Measurements from ENCODE around the gene SYNDIG1L.

Gene SYNDIG1L

GRCh38 chr14:74417611-74418010 is 8.4 kb downstream of the SYNDIG1L start:
- TF ChIP-seq GATA2 (IDR thresholded peaks at IDR 0.05; ENCODE audit: low read depth, low read length) (no peak), GATA3 (IDR thresholded peaks at IDR 0.05; ENCODE audit: low read depth, low read length) (no peak)

- TF ChIP-seq GATA3 (IDR thresholded peaks at IDR 0.05; ENCODE audit: low read depth, low read length) (no peak), GATA2 (IDR thresholded peaks at IDR 0.05; ENCODE audit: low read depth, low read length) (no peak)
Observed at GRCh38 chr14:74417201-74417600, 8.8 kb downstream of the SYNDIG1L start.

DNA sequence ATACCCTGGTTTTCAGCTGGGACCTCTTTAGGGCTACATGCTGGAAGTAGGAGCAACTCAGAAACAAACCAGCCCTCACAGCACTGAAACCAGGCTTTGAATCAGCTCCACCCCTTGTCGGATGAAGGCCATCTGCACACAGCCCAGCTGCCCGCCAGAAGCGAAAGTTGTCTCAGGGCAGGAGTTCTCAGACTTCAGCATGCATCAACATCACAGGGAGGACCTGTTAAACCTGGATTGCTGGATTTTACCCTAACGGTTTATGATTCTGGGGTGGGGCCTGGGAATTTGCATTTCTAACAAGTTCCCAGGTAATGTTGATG is 10.9 kb downstream of the SYNDIG1L start:
- TF ChIP-seq GATA3 (IDR thresholded peaks at IDR 0.05; ENCODE audit: low read depth, low read length) (no peak), GATA2 (IDR thresholded peaks at IDR 0.05; ENCODE audit: low read depth, low read length) (no peak)

- TF ChIP-seq GATA2 (IDR thresholded peaks at IDR 0.05; ENCODE audit: low read depth, low read length) (no peak), GATA3 (IDR thresholded peaks at IDR 0.05; ENCODE audit: low read depth, low read length) (no peak)
Observed at GRCh38 chr14:74414403-74415114, 11.5 kb downstream of the SYNDIG1L start.

DNA sequence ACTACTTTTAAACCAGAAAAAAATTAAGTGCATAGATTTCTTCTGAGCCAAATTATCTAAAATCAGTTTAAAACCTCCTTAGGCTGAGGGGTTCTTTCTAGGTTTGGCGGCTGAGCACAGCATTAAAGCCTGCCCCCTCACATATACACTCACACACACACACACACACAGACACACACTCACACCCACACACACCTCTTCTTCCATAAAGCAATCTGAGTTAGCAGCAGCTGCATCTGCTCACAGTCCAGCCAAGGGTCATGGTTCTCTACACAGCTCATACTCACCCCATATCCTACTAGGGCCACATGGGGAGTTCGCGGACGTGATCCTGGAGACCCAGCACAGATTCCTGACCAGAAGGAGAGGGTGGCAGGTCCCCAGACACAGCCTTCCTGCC is 12.4 kb downstream of the SYNDIG1L start:
- no peak for TF ChIP-seq GATA2 (IDR thresholded peaks at IDR 0.05; ENCODE audit: low read depth, low read length)
- TF ChIP-seq GATA3 (IDR thresholded peaks at IDR 0.05; ENCODE audit: low read depth, low read length): no peak

DNA sequence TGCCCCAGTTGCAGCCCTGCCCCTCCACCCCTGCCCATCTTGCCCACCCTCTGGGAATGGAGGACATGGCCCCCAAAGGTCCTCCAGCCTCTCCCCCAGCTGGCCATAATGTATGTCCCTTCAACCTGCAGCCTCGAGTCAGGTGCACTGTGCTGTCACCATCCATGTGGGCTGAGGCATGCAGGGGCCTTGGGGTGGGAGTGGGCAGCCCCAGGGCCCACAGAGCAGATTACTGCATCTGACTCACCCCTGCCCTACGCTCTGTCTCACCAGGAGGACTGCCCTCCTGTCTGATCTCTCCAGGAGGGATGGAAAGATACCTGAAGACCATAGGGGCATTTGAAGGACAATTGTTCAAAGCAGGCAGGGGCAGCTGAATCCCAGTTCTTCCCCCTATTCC is 13.3 kb downstream of the SYNDIG1L start:
- TF ChIP-seq GATA3 (IDR thresholded peaks at IDR 0.05; ENCODE audit: low read depth, low read length): no peak
- TF ChIP-seq GATA2 (IDR thresholded peaks at IDR 0.05; ENCODE audit: low read depth, low read length): no peak

DNA sequence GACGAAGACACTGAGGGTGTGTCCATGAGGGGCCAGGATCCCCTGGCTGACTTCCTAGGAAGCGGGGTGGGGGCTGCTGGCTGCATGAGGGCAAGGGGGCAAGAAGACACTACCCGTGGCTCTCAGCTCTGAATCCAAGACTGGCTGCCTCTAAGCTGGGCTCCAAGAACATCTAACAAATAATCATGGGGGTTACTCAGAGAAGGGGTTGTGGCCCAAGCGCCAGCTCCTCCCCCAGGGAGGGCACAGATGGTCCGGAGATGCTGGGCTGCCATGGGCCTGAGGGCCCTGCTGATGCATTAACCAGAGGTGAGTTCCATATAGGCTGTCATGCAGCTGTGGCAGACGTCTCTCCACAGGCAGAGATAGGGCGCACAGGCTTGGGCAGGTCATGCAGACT is 14.3 kb downstream of the SYNDIG1L start:
- TF ChIP-seq GATA3 (IDR thresholded peaks at IDR 0.05; ENCODE audit: low read depth, low read length) (no peak), GATA2 (IDR thresholded peaks at IDR 0.05; ENCODE audit: low read depth, low read length) (no peak)

DNA sequence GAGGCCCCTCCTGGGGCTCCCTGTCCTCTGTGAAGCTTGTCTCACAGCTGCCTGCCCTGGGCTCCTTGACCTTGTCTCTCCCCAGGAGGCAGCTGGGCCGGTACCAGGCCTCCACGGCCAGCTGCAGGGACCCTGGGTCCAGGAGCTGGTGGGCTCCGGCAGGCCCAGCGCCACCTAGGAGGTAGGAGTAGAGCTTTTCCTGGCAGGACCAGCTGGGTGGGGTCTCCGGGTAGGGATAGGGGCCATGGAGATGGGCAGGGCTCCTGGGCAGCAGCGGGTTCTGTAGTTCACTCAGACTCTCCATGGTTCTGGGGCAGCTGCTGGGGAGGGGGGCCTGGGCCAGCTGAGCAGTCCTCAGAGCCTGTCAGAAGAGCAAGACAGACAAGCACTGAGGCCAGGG is 16.6 kb downstream of the SYNDIG1L start:
- TF ChIP-seq GATA2 (IDR thresholded peaks at IDR 0.05; ENCODE audit: low read depth, low read length): no peak
- no peak for TF ChIP-seq GATA3 (IDR thresholded peaks at IDR 0.05; ENCODE audit: low read depth, low read length)

GRCh38 chr14:74408870-74409269 is 17.1 kb downstream of the SYNDIG1L start:
- no peak for TF ChIP-seq GATA2 (IDR thresholded peaks at IDR 0.05; ENCODE audit: low read depth, low read length)
- no peak for TF ChIP-seq GATA3 (IDR thresholded peaks at IDR 0.05; ENCODE audit: low read depth, low read length)

DNA sequence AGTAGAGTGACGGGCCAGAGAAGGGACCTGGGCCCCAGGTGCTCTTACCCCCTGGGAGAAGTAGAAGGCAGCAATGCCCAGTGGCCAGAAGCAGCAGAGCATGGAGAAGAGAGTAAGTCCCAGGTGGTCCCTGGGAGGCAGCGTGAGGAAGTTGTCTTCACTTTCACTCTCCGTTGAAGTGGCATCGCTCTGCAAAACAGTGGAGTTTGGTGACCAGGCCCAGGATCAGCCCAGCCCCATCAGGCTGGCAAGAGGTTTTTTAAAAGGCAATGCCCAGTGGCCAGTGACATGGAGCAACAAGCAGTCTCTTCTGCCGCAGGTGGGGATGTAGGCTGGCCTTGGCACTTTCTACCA is 18.2 kb downstream of the SYNDIG1L start:
- no peak for TF ChIP-seq GATA2 (IDR thresholded peaks at IDR 0.05; ENCODE audit: low read depth, low read length)
- no peak for TF ChIP-seq GATA3 (IDR thresholded peaks at IDR 0.05; ENCODE audit: low read depth, low read length)

DNA sequence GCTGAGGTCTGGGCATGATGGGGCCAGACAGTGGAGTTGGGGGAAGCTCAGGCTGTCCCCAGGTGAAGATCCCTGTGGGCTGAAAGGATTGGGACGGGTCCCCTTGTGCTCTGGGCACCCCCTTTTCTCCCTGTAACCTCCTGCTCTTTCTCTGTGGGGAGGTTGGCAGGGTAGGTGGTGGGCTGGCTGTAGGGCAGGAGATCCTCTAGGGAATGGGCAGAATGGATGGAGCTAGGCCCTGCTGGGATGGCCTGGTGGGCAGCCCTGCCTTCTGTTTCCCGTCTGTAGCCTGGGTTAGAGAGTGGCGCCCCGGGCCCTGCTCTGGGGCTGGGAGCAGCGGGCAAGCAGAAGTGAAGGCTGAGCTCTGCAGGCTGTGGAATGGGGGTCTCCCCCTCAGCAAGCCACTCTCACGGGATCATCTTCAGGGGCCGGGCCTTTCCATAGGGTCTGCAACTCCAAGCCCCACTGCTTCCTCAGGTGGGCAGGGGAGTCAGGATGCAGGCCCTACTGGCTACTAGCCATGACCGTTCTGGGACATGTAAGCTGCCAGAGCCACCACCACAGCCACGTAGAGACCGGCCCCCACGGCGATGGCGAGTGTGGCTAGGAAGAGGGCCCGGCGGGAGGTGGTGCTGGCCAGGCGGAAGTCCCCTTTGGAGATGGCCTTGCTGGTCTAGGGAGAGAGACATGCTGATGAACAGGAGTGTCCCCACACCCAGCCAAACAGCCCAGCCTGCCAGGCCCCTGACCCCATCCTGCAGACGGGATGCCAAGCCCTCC is 18.8 kb downstream of the SYNDIG1L start:
- TF ChIP-seq GATA3 (IDR thresholded peaks at IDR 0.05; ENCODE audit: low read depth, low read length) (no peak), GATA2 (IDR thresholded peaks at IDR 0.05; ENCODE audit: low read depth, low read length) (no peak)

- TF ChIP-seq GATA2 (IDR thresholded peaks at IDR 0.05; ENCODE audit: low read depth, low read length) (no peak), GATA3 (IDR thresholded peaks at IDR 0.05; ENCODE audit: low read depth, low read length) (no peak)
Observed at GRCh38 chr14:74405663-74406062, 20.3 kb downstream of the SYNDIG1L start.

DNA sequence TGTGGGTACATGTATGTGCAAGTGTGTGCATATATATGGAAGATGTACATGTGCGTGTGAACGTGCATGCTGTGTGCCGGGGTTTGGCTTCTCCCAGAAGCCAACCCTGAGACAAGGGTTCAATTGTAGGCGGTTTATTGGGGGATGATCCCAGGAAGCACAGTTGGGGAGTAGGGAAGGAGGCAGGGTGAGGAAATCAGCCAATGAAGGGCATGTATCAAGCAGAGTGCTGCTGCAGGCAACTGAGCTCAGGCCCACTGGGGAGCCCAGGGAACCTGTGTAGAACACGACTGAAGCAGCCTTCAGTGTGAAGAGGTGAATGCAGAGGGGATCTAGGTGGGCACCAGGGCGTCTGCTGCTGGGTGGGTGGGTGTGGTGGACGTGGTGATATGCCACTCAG is 21.6 kb downstream of the SYNDIG1L start:
- TF ChIP-seq GATA3 (IDR thresholded peaks at IDR 0.05; ENCODE audit: low read depth, low read length) (no peak), GATA2 (IDR thresholded peaks at IDR 0.05; ENCODE audit: low read depth, low read length) (no peak)

DNA sequence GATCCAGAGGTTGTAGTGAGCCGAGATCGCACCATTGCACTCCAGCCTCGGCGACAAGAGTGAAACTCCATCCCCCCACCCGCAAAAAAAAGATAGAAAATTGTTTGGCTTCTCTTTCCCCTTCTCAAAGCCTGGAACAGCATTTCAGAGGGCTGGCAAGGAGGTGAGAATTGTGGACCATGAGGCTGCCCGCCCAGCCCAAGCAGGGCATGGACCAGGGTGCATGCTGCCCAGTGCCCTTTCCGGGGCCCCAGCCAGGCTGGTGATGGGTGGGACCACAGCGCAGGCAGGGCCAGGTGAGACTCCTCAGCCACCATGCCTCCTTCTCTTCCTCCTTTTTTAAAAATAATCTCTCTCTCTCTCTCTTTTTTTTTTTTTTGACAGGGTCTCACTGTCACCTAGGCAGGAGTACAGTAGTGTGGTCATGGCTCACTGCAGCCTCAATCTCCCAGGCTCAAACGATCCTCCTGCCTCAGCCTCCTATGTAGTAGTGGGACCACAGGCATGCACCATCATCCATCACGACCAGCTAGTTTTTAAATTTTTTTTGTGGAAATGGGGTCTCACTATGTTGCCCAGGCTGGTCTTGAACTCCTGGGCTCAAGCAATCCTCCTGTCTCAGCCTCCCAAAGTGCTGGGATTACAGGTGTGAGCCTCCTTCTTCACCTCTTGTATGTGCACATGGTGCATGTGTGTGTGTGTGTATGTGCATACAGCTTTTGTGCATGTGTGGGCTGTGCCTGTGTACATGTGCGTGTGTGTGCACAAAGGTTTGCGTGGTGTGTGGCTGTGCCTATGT is 22.2 kb downstream of the SYNDIG1L start:
- no peak for TF ChIP-seq GATA2 (IDR thresholded peaks at IDR 0.05; ENCODE audit: low read depth, low read length)
- TF ChIP-seq GATA3 (IDR thresholded peaks at IDR 0.05; ENCODE audit: low read depth, low read length): no peak

All from SH-SY5Y (cell line).